Vagina (tissue), 2 donors: Measurements from ENCODE around the gene FEZF1. TPM values are rescaled to one million over a fixed set of nuclear protein-coding genes. Genes with fewer than 3 reads are reported as not detected.

Experiments
- DNase-seq, 2 donors: peaks; one replicate each; pipeline ENCODE4 v3.0.0-alpha.2; 2017; ENCODE audit errors: extremely low spot score in 2 of 2
- H3K27ac ChIP-seq: fragments of 200-600 bp; sonication (generic); one replicate; pipeline ENCODE4 v1.5.1; 2019
- H3K27me3 ChIP-seq: fragments of 200-600 bp; sonication (generic); one replicate; pipeline ENCODE4 v1.5.1; 2019
- H3K36me3 ChIP-seq, 2 donors: fragments of 200-600 bp; sonication (generic); one replicate each; pipeline ENCODE4 v1.5.1; 2017 to 2019
- H3K4me1 ChIP-seq: fragments of 200-600 bp; sonication (generic); one replicate; pipeline ENCODE4 v1.5.1; 2019
- H3K4me3 ChIP-seq, 2 donors: fragments of 200-600 bp; sonication (generic); 1 replicate in 1 of 2; 2 replicates in 1 of 2; pipeline ENCODE4 v1.5.1; 2016 to 2019
- H3K9me3 ChIP-seq: fragments of 200-600 bp; sonication (generic); one replicate; pipeline ENCODE4 v1.5.1; 2019
- POLR2A ChIP-seq, 2 donors: fragments of 450-650 bp; IDR thresholded peaks; one replicate each; pipeline ENCODE4 v1.6.1; 2017; ENCODE audit warnings: antibody characterized with exemption in 2 of 2, mild to moderate bottlenecking in 2 of 2, moderate library complexity in 2 of 2
- POLR2AphosphoS5 ChIP-seq, 2 donors: sonication (generic); formaldehyde crosslinking; IDR thresholded peaks; one replicate each; pipeline ENCODE4 v1.9.0; 2017; ENCODE audit warnings: antibody characterized with exemption in 2 of 2, mild to moderate bottlenecking in 2 of 2, low read depth in 1 of 2; ENCODE audit not compliant: insufficient read depth in 1 of 2
- intact Hi-C: fragments of 100-400 bp; cut with DNase I; formaldehyde crosslinking; loops from one replicate; pipeline ENCODE4 v1.15.1; 2023
- total RNA-seq: library from RNA; depleted of rRNA; stranded (reverse); fragments of >200 nt; gene quantifications from one replicate; pipeline ENCODE4 v1.2.3, GENCODE V29; 2016
- TF ChIP-seq, protein P1 (sequence below), 3 experiments: fragments of 450-650 bp in 2 of 3; fragments of 200-600 bp in 1 of 3; sonication (generic) in 1 of 3; IDR thresholded peaks; one replicate each; pipeline ENCODE4 v1.5.1; 2017 to 2019; ENCODE audit warnings: antibody characterized with exemption in 3 of 3, mild to moderate bottlenecking in 2 of 3, moderate library complexity in 2 of 3

Gene FEZF1
- total RNA-seq, 1 donor from 2014 or later: not detected

DNA sequence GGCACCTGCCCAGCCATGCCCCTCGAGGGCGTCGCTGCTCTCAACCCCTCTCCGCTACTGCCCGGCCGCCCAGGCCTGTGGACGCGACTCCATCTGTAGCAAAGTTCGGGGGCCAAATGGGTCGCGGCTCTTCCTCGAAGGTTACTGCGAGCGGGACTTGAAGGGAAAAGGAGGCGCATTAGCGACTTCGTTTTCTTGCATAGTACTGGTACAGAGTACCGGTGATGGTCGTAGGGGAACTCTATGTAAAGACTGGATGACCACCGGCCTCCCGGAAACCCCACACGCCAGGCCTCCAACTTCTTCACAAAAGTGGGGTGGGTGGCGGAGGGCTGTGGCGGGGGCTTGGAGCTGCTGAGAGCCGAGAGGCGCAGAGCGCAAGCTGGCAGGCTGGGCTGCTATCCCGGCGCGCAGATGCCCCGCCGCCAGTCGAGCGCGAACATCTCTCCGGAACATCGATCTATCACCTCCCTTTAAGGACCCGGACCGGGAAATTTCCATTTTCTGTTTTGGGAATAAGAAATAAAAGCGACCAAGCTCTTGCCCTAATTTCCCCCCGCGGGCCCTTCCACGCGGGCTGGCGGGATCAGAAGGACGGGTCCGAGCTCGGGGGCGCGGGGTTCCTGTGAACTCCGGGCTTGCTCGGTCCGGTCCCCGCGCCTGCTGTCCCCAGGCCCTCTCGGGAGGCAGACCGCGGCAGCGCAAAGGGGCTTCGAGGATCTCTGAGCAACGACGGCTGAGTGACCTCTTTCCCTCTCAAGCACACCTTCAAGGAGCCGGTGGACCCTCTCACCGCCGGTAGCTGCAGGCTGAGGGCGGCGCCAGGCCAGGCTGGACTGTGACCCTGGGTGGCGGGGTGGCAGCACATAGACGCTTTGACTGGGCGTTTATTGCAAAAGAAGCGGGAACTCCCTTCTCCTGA, 12.2 kb upstream of the FEZF1 start:
- intact Hi-C loops: no loop called here
- Histone ChIP-seq H3K4me1 (peaks cover 15% of the 10 kb centered on the region), H3K9me3 (no peaks in the 10 kb centered on the region), H3K27me3 (no peaks in the 10 kb centered on the region), H3K4me3 (peak overlapping the region in 1 of 2 donors; percentile 10), H3K27ac (no peak overlapping the region), H3K36me3 (no peaks in the 10 kb centered on the region)
- DNase-seq: no peak
- TF ChIP-seq, protein P1, sequence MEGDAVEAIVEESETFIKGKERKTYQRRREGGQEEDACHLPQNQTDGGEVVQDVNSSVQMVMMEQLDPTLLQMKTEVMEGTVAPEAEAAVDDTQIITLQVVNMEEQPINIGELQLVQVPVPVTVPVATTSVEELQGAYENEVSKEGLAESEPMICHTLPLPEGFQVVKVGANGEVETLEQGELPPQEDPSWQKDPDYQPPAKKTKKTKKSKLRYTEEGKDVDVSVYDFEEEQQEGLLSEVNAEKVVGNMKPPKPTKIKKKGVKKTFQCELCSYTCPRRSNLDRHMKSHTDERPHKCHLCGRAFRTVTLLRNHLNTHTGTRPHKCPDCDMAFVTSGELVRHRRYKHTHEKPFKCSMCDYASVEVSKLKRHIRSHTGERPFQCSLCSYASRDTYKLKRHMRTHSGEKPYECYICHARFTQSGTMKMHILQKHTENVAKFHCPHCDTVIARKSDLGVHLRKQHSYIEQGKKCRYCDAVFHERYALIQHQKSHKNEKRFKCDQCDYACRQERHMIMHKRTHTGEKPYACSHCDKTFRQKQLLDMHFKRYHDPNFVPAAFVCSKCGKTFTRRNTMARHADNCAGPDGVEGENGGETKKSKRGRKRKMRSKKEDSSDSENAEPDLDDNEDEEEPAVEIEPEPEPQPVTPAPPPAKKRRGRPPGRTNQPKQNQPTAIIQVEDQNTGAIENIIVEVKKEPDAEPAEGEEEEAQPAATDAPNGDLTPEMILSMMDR (IDR thresholded peaks at IDR 0.05): no peak
- TF ChIP-seq POLR2AphosphoS5 (IDR thresholded peaks at IDR 0.05; ENCODE audit: insufficient read depth in 1 of 2, low read depth in 1 of 2): no peak
- no peak for TF ChIP-seq POLR2A (IDR thresholded peaks at IDR 0.05)

DNA sequence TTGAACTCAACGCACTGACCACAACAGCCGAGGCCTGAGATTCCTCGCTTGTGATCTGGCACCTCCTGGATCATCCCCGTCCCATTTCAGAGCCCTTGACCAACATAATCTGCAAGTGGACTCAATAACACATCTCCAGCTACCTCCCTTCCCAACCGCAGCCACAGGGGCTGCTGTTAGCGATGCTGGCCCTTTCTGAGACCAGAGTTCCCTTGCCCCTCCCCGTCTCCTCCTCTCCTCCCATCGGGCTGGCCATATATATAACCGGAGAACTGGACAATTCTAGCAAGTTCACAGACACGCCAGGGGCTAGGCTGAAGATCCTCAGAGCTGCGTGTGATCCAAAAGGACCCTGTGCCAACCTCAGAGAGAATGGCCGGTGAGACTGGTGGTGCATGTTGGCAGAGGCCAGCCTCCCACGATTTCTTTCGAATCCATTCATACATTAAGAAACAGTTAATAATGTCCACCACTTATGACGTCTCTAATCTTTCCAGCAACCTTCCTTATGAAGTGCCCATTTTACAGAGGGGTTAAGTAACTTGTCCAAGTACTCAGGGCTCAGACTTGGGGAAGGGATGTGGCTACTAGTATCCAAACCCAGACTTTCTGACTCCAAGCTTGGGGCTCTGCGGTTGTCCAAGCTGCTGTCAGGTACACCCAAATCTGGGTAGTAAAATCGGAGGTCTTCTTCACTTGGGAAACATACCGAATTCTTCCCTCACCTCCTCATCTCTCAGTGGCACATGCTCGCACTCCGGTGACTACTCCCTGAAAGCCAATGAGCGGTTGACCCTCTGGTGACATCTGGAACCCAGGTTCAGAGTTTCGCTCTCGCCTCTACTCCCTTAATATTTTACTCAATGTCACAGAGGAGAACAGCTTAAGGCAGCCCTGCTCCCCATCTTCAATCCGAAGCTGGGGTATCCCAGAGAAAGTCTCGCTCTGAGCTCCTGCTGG, 11.2 kb upstream of the FEZF1 start:
- Histone ChIP-seq H3K27ac (no peak overlapping the region), H3K4me1 (peaks cover 15% of the 10 kb centered on the region), H3K4me3 (peak overlapping the region in 1 of 2 donors; percentile 10), H3K27me3 (no peaks in the 10 kb centered on the region), H3K9me3 (no peaks in the 10 kb centered on the region), H3K36me3 (no peaks in the 10 kb centered on the region)
- intact Hi-C loops: no loop called here
- TF ChIP-seq, protein P1 (IDR thresholded peaks at IDR 0.05): no peak
- TF ChIP-seq POLR2AphosphoS5 (IDR thresholded peaks at IDR 0.05; ENCODE audit: insufficient read depth in 1 of 2, low read depth in 1 of 2) (no peak), POLR2A (IDR thresholded peaks at IDR 0.05) (no peak)
- DNase-seq: no peak

DNA sequence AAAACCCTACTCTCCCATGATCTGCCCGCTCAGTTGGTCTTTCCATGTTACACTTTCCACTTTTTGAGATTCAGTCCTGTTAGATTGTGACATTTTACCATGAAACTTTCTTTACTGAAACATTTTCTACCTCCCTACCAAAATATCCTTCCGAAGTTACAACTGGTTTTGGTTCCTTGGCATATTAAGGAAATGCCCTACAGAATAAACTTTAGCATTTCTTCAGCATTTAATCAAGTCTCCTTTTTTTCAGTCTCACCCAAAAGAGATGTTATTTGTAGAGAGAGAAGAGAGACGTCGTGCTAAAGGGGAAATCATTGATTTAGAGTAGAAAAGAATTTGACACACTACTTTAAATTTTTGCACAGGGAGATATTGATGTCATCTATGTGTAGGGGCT, 9.7 kb upstream of the FEZF1 start:
- intact Hi-C loops: no loop called here
- Histone ChIP-seq H3K4me1 (peaks cover 26% of the 10 kb centered on the region), H3K9me3 (no peaks in the 10 kb centered on the region), H3K36me3 (no peaks in the 10 kb centered on the region), H3K27ac (no peak overlapping the region), H3K27me3 (no peaks in the 10 kb centered on the region), H3K4me3 (no peak overlapping the region)
- TF ChIP-seq POLR2A (IDR thresholded peaks at IDR 0.05) (no peak), POLR2AphosphoS5 (IDR thresholded peaks at IDR 0.05; ENCODE audit: insufficient read depth in 1 of 2, low read depth in 1 of 2) (no peak)
- TF ChIP-seq, protein P1 (IDR thresholded peaks at IDR 0.05): no peak
- DNase-seq: no peak

DNA sequence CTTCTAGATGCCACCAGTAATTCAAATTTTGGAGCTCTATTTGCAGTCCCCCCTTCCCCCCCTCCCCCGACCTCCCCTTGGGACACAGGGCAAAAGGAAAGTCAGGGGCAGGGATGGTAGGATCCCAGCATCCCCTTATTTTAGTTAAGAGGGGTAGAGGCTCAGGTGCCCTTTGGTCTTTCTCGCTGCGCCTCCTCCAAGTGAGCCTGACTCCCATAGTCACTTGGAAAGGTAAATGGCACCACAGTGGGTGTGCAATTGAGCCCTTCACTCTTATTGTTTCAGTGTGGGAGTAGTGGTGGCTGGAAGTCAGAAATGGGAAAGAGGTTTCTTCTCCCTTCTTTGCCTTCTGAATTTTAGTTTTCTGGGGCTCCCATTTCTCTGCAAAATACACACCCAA, 8.2 kb upstream of the FEZF1 start:
- TF ChIP-seq POLR2A (IDR thresholded peaks at IDR 0.05) (no peak), POLR2AphosphoS5 (IDR thresholded peaks at IDR 0.05; ENCODE audit: insufficient read depth in 1 of 2, low read depth in 1 of 2) (no peak)
- TF ChIP-seq, protein P1 (IDR thresholded peaks at IDR 0.05): no peak
- Histone ChIP-seq H3K27ac (no peak overlapping the region), H3K27me3 (no peaks in the 10 kb centered on the region), H3K9me3 (no peaks in the 10 kb centered on the region), H3K4me3 (no peak overlapping the region), H3K36me3 (no peaks in the 10 kb centered on the region), H3K4me1 (peaks cover 26% of the 10 kb centered on the region)
- no peak for DNase-seq
- intact Hi-C loops: no loop called here
